AG04449 (cell line): ENCODE measurements around the gene NR1H3.

Source experiments
- CTCF ChIA-PET: fragments of 350-600 bp; formaldehyde crosslinking; extraction: SDS; loops from one replicate; lab custom pipeline; 2021; ENCODE audit warnings: antibody characterized with exemption; lab: Yijun Ruan, JAX
- POLR2A ChIA-PET: fragments of 400-600, 350-600 bp; formaldehyde crosslinking; extraction: SDS; loops from one replicate; lab custom pipeline; 2020; ENCODE audit warnings: antibody characterized with exemption, inconsistent platforms; lab: Yijun Ruan, JAX
- DNase-seq: peaks from one replicate; pipeline ENCODE4 v3.0.0-alpha.2; 2010; ENCODE audit warnings: low read depth, low spot score
- H3K4me3 ChIP-seq: 2 replicates; pipeline ENCODE4 v1.5.1; 2011; ENCODE audit warnings: low read depth, mild to moderate bottlenecking, control low read depth, low read length
- CTCF ChIP-seq: IDR thresholded peaks from one replicate; pipeline ENCODE4 v1.5.1; 2011; ENCODE audit warnings: mild to moderate bottlenecking, moderate library complexity, low read length, control low read depth, inconsistent platforms; ENCODE audit not compliant: insufficient read depth; ENCODE audit errors: missing control alignments

NR1H3 gene

GRCh38 chr11:47295385-47295784 lies 37.6 kb downstream of the NR1H3 start:
- POLR2A ChIA-PET, result no interaction called here
- H3K4me3 ChIP-seq, result no peak overlapping the region
- CTCF ChIA-PET, result interaction anchor here (1.0 to 1.2 kb wide), 3 partner anchors 24 to 80 kb away, joined by 3 to 5 read pairs (median 3); partner anchors contain the start of gene DDB2
- no peak for DNase-seq
- TF ChIP-seq CTCF, result no peak

GRCh38 chr11:47296045-47296444 lies 38.2 kb downstream of the NR1H3 start:
- CTCF ChIA-PET, result interaction anchor here (1.1 to 1.2 kb wide), 2 partner anchors 25 to 59 kb away, joined by 3 to 5 read pairs; no protein-coding TSS in a partner anchor
- POLR2A ChIA-PET, result no interaction called here
- DNase-seq, result no peak
- no peak overlapping the region for H3K4me3 ChIP-seq
- TF ChIP-seq CTCF, result no peak

- POLR2A ChIA-PET, result no interaction called here
- CTCF ChIA-PET, result no interaction called here
- no peak for DNase-seq
- no peak overlapping the region for H3K4me3 ChIP-seq
- TF ChIP-seq CTCF, result no peak
Measured at GRCh38 chr11:47299078-47299477, 41.3 kb downstream of the NR1H3 start.

- CTCF ChIA-PET, result interaction anchor here (1.0 kb wide), 1 partner anchor 52 kb away, joined by 3 read pairs; no protein-coding TSS in a partner anchor
Measured at GRCh38 chr11:47302853-47303252, 45.1 kb downstream of the NR1H3 start.

GRCh38 chr11:47305734-47306483 lies 48.1 kb downstream of the NR1H3 start:
- no peak overlapping the region for H3K4me3 ChIP-seq
- TF ChIP-seq CTCF, result no peak
- ChIA-PET CTCF (no interaction called here), POLR2A (no interaction called here)
- DNase-seq, result no peak

More at GRCh38 chr11:47302853-47303252, 45.1 kb downstream of the NR1H3 start:
- no peak overlapping the region for H3K4me3 ChIP-seq
- POLR2A ChIA-PET, result no interaction called here
- DNase-seq, result no peak
- no peak for TF ChIP-seq CTCF

GRCh38 chr11:47306484-47306844 lies 48.7 kb downstream of the NR1H3 start:
- CTCF ChIA-PET, result no interaction called here
- no peak for DNase-seq
- POLR2A ChIA-PET, result no interaction called here
- no peak for TF ChIP-seq CTCF
- no peak overlapping the region for H3K4me3 ChIP-seq
